Measurements from ENCODE around the gene HELZ2.
"Not testable (repeated sequence)": the region's sequence is repeated elsewhere in the genome, so short reads cannot be mapped to it uniquely, and the experiment has no call there.

DNA sequence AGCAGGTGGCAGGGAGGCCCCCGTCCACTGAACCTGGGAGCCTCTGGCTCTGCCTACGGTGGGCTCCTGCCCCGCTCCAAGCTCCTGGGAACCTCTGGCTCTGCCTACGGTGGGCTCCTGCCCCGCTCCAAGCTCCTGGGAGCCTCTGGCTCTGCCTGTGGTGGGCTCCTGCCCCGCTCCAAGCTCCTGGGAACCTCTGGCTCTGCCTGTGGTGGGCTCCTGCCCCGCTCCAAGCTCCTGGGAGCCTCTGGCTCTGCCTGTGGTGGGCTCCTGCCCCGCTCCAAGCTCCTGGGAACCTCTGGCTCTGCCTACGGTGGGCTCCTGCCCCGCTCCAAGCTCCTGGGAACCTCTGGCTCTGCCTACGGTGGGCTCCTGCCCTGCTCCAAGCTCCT is 3.0 kb downstream of the HELZ2 start:
- TF ChIP-seq, protein P1, sequence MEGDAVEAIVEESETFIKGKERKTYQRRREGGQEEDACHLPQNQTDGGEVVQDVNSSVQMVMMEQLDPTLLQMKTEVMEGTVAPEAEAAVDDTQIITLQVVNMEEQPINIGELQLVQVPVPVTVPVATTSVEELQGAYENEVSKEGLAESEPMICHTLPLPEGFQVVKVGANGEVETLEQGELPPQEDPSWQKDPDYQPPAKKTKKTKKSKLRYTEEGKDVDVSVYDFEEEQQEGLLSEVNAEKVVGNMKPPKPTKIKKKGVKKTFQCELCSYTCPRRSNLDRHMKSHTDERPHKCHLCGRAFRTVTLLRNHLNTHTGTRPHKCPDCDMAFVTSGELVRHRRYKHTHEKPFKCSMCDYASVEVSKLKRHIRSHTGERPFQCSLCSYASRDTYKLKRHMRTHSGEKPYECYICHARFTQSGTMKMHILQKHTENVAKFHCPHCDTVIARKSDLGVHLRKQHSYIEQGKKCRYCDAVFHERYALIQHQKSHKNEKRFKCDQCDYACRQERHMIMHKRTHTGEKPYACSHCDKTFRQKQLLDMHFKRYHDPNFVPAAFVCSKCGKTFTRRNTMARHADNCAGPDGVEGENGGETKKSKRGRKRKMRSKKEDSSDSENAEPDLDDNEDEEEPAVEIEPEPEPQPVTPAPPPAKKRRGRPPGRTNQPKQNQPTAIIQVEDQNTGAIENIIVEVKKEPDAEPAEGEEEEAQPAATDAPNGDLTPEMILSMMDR (IDR thresholded peaks at IDR 0.05), result not testable (repeated sequence)
- TF ChIP-seq POLR2AphosphoS5, POLR2A (IDR thresholded peaks at IDR 0.05): not testable (repeated sequence)
